Endometrium (tissue), 2 donors: ENCODE measurements around the gene TUFT1.
"Not testable (repeated sequence)": the region's sequence is repeated elsewhere in the genome, so short reads cannot be mapped to it uniquely, and the experiment has no call there.

Experiments
- FAIRE-seq: peaks from 2 replicates; lab custom pipeline; 2012; peaks lifted over from hg19 to GRCh38; lab: Jason Lieb, UNC
- donor health status: control.
- donor health status: control.

The TUFT1 gene

GRCh38 chr1:151581451-151581850 is 41.3 kb downstream of the TUFT1 start:
- FAIRE-seq, result no peak

- FAIRE-seq, result no peak
Observed at GRCh38 chr1:151581921-151582320, 41.8 kb downstream of the TUFT1 start.

GRCh38 chr1:151583796-151584195 is 43.7 kb downstream of the TUFT1 start:
- FAIRE-seq, result no peak

GRCh38 chr1:151584278-151584677 is 44.2 kb downstream of the TUFT1 start:
- no peak for FAIRE-seq

GRCh38 chr1:151584780-151585179 is 44.7 kb downstream of the TUFT1 start:
- no peak for FAIRE-seq

GRCh38 chr1:151585622-151586021 is 45.5 kb downstream of the TUFT1 start:
- no peak for FAIRE-seq

- FAIRE-seq, result no peak
Observed at GRCh38 chr1:151590961-151591360, 50.9 kb downstream of the TUFT1 start.

- no peak for FAIRE-seq
Observed at GRCh38 chr1:151593730-151594129, 53.6 kb downstream of the TUFT1 start.

GRCh38 chr1:151594143-151594625 is 54.1 kb downstream of the TUFT1 start:
- FAIRE-seq, result no peak

GRCh38 chr1:151596166-151596953 is 56.3 kb downstream of the TUFT1 start:
- FAIRE-seq, result no peak

- FAIRE-seq, result not testable (repeated sequence)
Observed at GRCh38 chr1:151602550-151602949, 62.4 kb downstream of the TUFT1 start.

- FAIRE-seq, result no peak
Observed at GRCh38 chr1:151604291-151604690, 64.2 kb downstream of the TUFT1 start.

GRCh38 chr1:151606384-151606783 is 66.3 kb downstream of the TUFT1 start:
- FAIRE-seq, result no peak

GRCh38 chr1:151606857-151607256 is 66.7 kb downstream of the TUFT1 start:
- no peak for FAIRE-seq

GRCh38 chr1:151610142-151610541 is 70.0 kb downstream of the TUFT1 start:
- FAIRE-seq, result no peak

- FAIRE-seq, result no peak
Observed at GRCh38 chr1:151611288-151611790, 71.2 kb downstream of the TUFT1 start.

- no peak for FAIRE-seq
Observed at GRCh38 chr1:151611832-151612500, 71.9 kb downstream of the TUFT1 start, which contains the start of gene SNX27. Gene SNX27 (plus strand): TSS chr1:151612050. CDS start chr1:151612202, 152 bp downstream.

- FAIRE-seq, result no peak
Observed at GRCh38 chr1:151612501-151613281, 72.6 kb downstream of the TUFT1 start.

- FAIRE-seq, result no peak
Observed at GRCh38 chr1:151613282-151613780, 73.2 kb downstream of the TUFT1 start.

- no peak for FAIRE-seq
Observed at GRCh38 chr1:151615711-151616504, 75.8 kb downstream of the TUFT1 start.

- FAIRE-seq, result no peak
Observed at GRCh38 chr1:151616505-151616849, 76.4 kb downstream of the TUFT1 start.
